Chondrocyte (in vitro differentiated cells): ENCODE data around the gene ARMC8. TPM values are rescaled to one million over a fixed set of nuclear protein-coding genes. Genes with fewer than 3 reads are reported as not detected.

Experiments used
- DNase-seq: peaks from one replicate; pipeline ENCODE4 v3.0.0; 2021; ENCODE audit warnings: mixed read lengths, low spot score
- H3K27ac Mint-ChIP-seq: one replicate; pipeline ENCODE4 v1.8.0; 2021; ENCODE audit warnings: mild to moderate bottlenecking, moderate library complexity, mixed read lengths; ENCODE audit not compliant: unreplicated experiment
- H3K27me3 Mint-ChIP-seq: 2 replicates; pipeline ENCODE4 v1.8.0; 2021; ENCODE audit warnings: low read depth, mixed read lengths
- H3K36me3 Mint-ChIP-seq: 2 replicates; pipeline ENCODE4 v1.8.0; 2021; ENCODE audit warnings: low read depth, mixed read lengths
- H3K4me1 Mint-ChIP-seq: 2 replicates; pipeline ENCODE4 v1.8.0; 2021; ENCODE audit warnings: low read depth, mild to moderate bottlenecking, mixed read lengths
- H3K4me3 Mint-ChIP-seq: one replicate; pipeline ENCODE4 v1.8.0; 2021; ENCODE audit warnings: mild to moderate bottlenecking, moderate library complexity, mixed read lengths; ENCODE audit not compliant: unreplicated experiment
- H3K9me3 Mint-ChIP-seq: 2 replicates; pipeline ENCODE4 v1.8.0; 2021; ENCODE audit warnings: low read depth, mixed read lengths
- CTCF ChIP-seq: fragments of 200-600 bp; sonication (generic); IDR thresholded peaks from 2 replicates; pipeline ENCODE4 v1.5.0; 2021; ENCODE audit warnings: antibody characterized with exemption, mild to moderate bottlenecking, moderate library complexity
- total RNA-seq: library from RNA; stranded (reverse); gene quantifications from 3 replicates; pipeline ENCODE4 v1.2.1, GENCODE V29; 2021

ARMC8 gene
- total RNA-seq, 1 donor from 2014 or later: 34.2 TPM

- DNase-seq: no peak
- peaks cover 6% of the 10 kb centered on the region for H3K4me1 Mint-ChIP-seq
- H3K4me3 Mint-ChIP-seq: no peak overlapping the region
- H3K36me3 Mint-ChIP-seq: no peaks in the 10 kb centered on the region
- no peaks in the 10 kb centered on the region for H3K9me3 Mint-ChIP-seq
- no peak overlapping the region for H3K27ac Mint-ChIP-seq
- no peaks in the 10 kb centered on the region for H3K27me3 Mint-ChIP-seq
- no peak for TF ChIP-seq CTCF
These were observed 10.4 kb downstream of the ARMC8 start for GRCh38 chr3:138197524-138197923.

GRCh38 chr3:138199851-138200250, 12.8 kb downstream of the ARMC8 start:
- Mint-ChIP-seq H3K27me3 (no peaks in the 10 kb centered on the region), H3K4me1 (peaks cover 23% of the 10 kb centered on the region), H3K9me3 (no peaks in the 10 kb centered on the region), H3K27ac (no peak overlapping the region), H3K4me3 (no peak overlapping the region), H3K36me3 (no peaks in the 10 kb centered on the region)
- DNase-seq: no peak
- TF ChIP-seq CTCF: no peak

- DNase-seq: no peak
- no peak overlapping the region for H3K27ac Mint-ChIP-seq
- H3K9me3 Mint-ChIP-seq: no peaks in the 10 kb centered on the region
- peaks cover 22% of the 10 kb centered on the region for H3K4me1 Mint-ChIP-seq
- no peak overlapping the region for H3K4me3 Mint-ChIP-seq
- TF ChIP-seq CTCF: no peak
- no peaks in the 10 kb centered on the region for H3K36me3 Mint-ChIP-seq
- H3K27me3 Mint-ChIP-seq: no peaks in the 10 kb centered on the region
These were observed 13.3 kb downstream of the ARMC8 start for GRCh38 chr3:138200424-138200823.

GRCh38 chr3:138202945-138203701, 16.0 kb downstream of the ARMC8 start:
- no peaks in the 10 kb centered on the region for H3K9me3 Mint-ChIP-seq
- no peak overlapping the region for H3K4me3 Mint-ChIP-seq
- H3K4me1 Mint-ChIP-seq: peaks cover 22% of the 10 kb centered on the region
- DNase-seq: no peak
- TF ChIP-seq CTCF: no peak
- no peaks in the 10 kb centered on the region for H3K27me3 Mint-ChIP-seq
- no peak overlapping the region for H3K27ac Mint-ChIP-seq
- H3K36me3 Mint-ChIP-seq: no peaks in the 10 kb centered on the region

- DNase-seq: no peak
- Mint-ChIP-seq H3K36me3 (no peaks in the 10 kb centered on the region), H3K27ac (no peak overlapping the region), H3K9me3 (no peaks in the 10 kb centered on the region), H3K27me3 (no peaks in the 10 kb centered on the region), H3K4me3 (no peak overlapping the region), H3K4me1 (peaks cover 24% of the 10 kb centered on the region)
- TF ChIP-seq CTCF: no peak
These were observed 16.8 kb downstream of the ARMC8 start for GRCh38 chr3:138203938-138204337.
